GM12878 (cell line): ENCODE data around the gene TSHZ3. TPM values are rescaled to one million over a fixed set of nuclear protein-coding genes. Genes with fewer than 3 reads are reported as not detected.

Experiments used
- ATAC-seq: fragments of 200-7000 bp; cut with Tn5 transposase; 3 replicates; pipeline ENCODE4 v1.9.1; 2020; ENCODE audit warnings: mild to moderate bottlenecking, moderate library complexity
- BruUV-seq: library from RNA; stranded (reverse); fragments of 400-500 nt; replicated peaks from 2 replicates; lab custom pipeline; 2021; lab: Mats Ljungman, UMichigan
- CTCF ChIA-PET: fragments of 300-600 bp; sonication (Branson Sonifier 250); formaldehyde crosslinking; extraction: SDS; loops from one replicate; lab custom pipeline; 2021; ENCODE audit warnings: inconsistent platforms; lab: Yijun Ruan, JAX
- POLR2A ChIA-PET: fragments of 350-600 bp; formaldehyde crosslinking; extraction: SDS; loops from one replicate; lab custom pipeline; 2021; ENCODE audit warnings: inconsistent platforms; lab: Charles Lee
- RAD21 ChIA-PET: fragments of 300-600 bp; sonication (Branson Sonifier 250); formaldehyde crosslinking; loops from one replicate; lab custom pipeline; 2023; ENCODE audit warnings: antibody characterized with exemption; ENCODE audit not compliant: unreplicated experiment; lab: Charles Lee
- SMC1A ChIA-PET: fragments of 300-600 bp; sonication (Branson Sonifier 250); formaldehyde crosslinking; loops from one replicate; lab custom pipeline; 2023; ENCODE audit not compliant: unreplicated experiment, uncharacterized antibody; lab: Charles Lee
- DNase-seq: peaks from one replicate; pipeline ENCODE4 v3.0.0-alpha.2; 2011; ENCODE audit warnings: low read depth, low spot score
- FAIRE-seq: peaks from 3 replicates; lab custom pipeline; 2011; peaks lifted over from hg19 to GRCh38; lab: Jason Lieb, UNC
- H2AFZ ChIP-seq: 2 replicates; pipeline ENCODE4 v1.6.0; 2011; ENCODE audit warnings: low read depth, low read length, control low read depth; ENCODE audit not compliant: control insufficient read depth
- H3K27ac ChIP-seq: 2 replicates; pipeline ENCODE4 v1.5.1; 2011; ENCODE audit warnings: control low read depth; ENCODE audit not compliant: control insufficient read depth, insufficient read depth
- H3K27me3 ChIP-seq, 2 experiments: replicated peaks in 1 of 2; 2 replicates each; pipeline versions ENCODE4 v1.6.0 to v1.6.1; 2011; ENCODE audit warnings: low read length in 1 of 2; ENCODE audit not compliant: control insufficient read depth in 2 of 2, insufficient read depth in 2 of 2
- H3K36me3 ChIP-seq, 2 experiments: 2 replicates each; pipeline ENCODE4 v1.5.1; 2011; ENCODE audit warnings: low read length in 1 of 2; ENCODE audit not compliant: control insufficient read depth in 2 of 2, insufficient read depth in 2 of 2
- H3K4me1 ChIP-seq: 2 replicates; pipeline ENCODE4 v1.6.1; 2011; ENCODE audit warnings: mild to moderate bottlenecking, low read length, moderate library complexity, mixed read lengths; ENCODE audit not compliant: control insufficient read depth, insufficient read depth
- H3K4me2 ChIP-seq: 2 replicates; pipeline ENCODE4 v1.6.0; 2011; ENCODE audit warnings: control low read depth; ENCODE audit not compliant: control insufficient read depth, insufficient read depth
- H3K4me3 ChIP-seq: fragments of 200-600 bp; sonication (generic); 2 replicates; pipeline ENCODE4 v1.5.1; 2016
- H3K79me2 ChIP-seq: 2 replicates; pipeline ENCODE4 v1.6.0; 2011; ENCODE audit warnings: low read length; ENCODE audit not compliant: control insufficient read depth, insufficient read depth
- H3K9ac ChIP-seq: 2 replicates; pipeline ENCODE4 v1.8.0; 2011; ENCODE audit warnings: low read length, control low read depth, mixed read lengths; ENCODE audit not compliant: control insufficient read depth, insufficient read depth
- H3K9me3 ChIP-seq: replicated peaks from 3 replicates; pipeline ENCODE4 v1.5.1; 2011; ENCODE audit warnings: mild to moderate bottlenecking, low read length; ENCODE audit not compliant: control insufficient read depth, insufficient read depth
- H4K20me1 ChIP-seq: 2 replicates; pipeline ENCODE4 v1.6.0; 2011; ENCODE audit not compliant: control insufficient read depth, insufficient read depth
- ATF3 ChIP-seq: IDR thresholded peaks from 2 replicates; pipeline ENCODE4 v1.6.1; 2011; ENCODE audit warnings: low read depth, mild to moderate bottlenecking, low read length, moderate library complexity, borderline replicate concordance; ENCODE audit errors: extremely low read depth
- CBX3 ChIP-seq: fragments of 200-600 bp; sonication (generic); IDR thresholded peaks from 2 replicates; pipeline ENCODE4 v1.6.1; 2016; ENCODE audit warnings: low read depth, borderline replicate concordance
- CREM ChIP-seq: IDR thresholded peaks from 2 replicates; pipeline ENCODE4 v1.6.1; 2014; ENCODE audit warnings: antibody characterized with exemption, low read depth
- E2F8 ChIP-seq: fragments of 450-650 bp; IDR thresholded peaks from 2 replicates; pipeline ENCODE4 v1.6.1; 2018; ENCODE audit warnings: mild to moderate bottlenecking, low read depth, moderate library complexity; ENCODE audit not compliant: partially characterized antibody
- EZH2 ChIP-seq: IDR thresholded peaks from 2 replicates; pipeline ENCODE4 v1.6.1; 2012; ENCODE audit warnings: low read depth, mild to moderate bottlenecking, control low read depth, inconsistent platforms, low read length, borderline replicate concordance; ENCODE audit not compliant: control insufficient read depth
- GATAD2B ChIP-seq: fragments of 450-650 bp; conservative IDR thresholded peaks from 2 replicates; pipeline ENCODE4 v1.6.1; 2017; ENCODE audit warnings: low read depth, mild to moderate bottlenecking, moderate library complexity
- HCFC1 ChIP-seq: fragments of 150-350 bp; IDR thresholded peaks from 2 replicates; pipeline ENCODE4 v1.6.1; 2014; ENCODE audit warnings: low read length
- MAX ChIP-seq: IDR thresholded peaks from 2 replicates; pipeline ENCODE4 v1.6.1; 2012; ENCODE audit warnings: low read depth, low read length, improper control_type of control experiment
- NFXL1 ChIP-seq: fragments of 450-650 bp; IDR thresholded peaks from 2 replicates; pipeline ENCODE4 v1.6.1; 2017; ENCODE audit warnings: antibody characterized with exemption, mild to moderate bottlenecking, borderline replicate concordance
- NRF1 ChIP-seq: conservative IDR thresholded peaks from 2 replicates; pipeline ENCODE4 v1.6.1; 2011; ENCODE audit warnings: mild to moderate bottlenecking, low read depth, low read length, improper control_type of control experiment
- SUPT20H ChIP-seq: IDR thresholded peaks from 2 replicates; pipeline ENCODE4 v1.6.1; 2011; ENCODE audit warnings: low read depth, mild to moderate bottlenecking, low read length, moderate library complexity, borderline replicate concordance; ENCODE audit not compliant: control insufficient read depth
- TCF3 ChIP-seq: IDR thresholded peaks from 2 replicates; pipeline ENCODE4 v1.6.1; 2012; ENCODE audit warnings: low read depth, mild to moderate bottlenecking, low read length, borderline replicate concordance; ENCODE audit not compliant: insufficient read depth
- USF2 ChIP-seq: IDR thresholded peaks from 2 replicates; pipeline ENCODE4 v1.6.1; 2011; ENCODE audit warnings: low read depth, low read length, improper control_type of control experiment, borderline replicate concordance
- ZBTB40 ChIP-seq: fragments of 450-650 bp; IDR thresholded peaks from 2 replicates; pipeline ENCODE4 v1.6.1; 2016; ENCODE audit warnings: mild to moderate bottlenecking, moderate library complexity, borderline replicate concordance
- WGBS: methylation state at CpG from one replicate; pipeline ENCODE4 v1.1.6; 2016; ENCODE audit warnings: low lambda C conversion rate; ENCODE audit not compliant: insufficient replicate concordance, insufficient coverage; ENCODE audit errors: missing lambda C conversion rate; 5-methylcytosine and 5-hydroxymethylcytosine counted together
- in situ Hi-C: fragments of 300-500 bp; cut with MboI; formaldehyde crosslinking; loops from 9 replicates; pipeline ENCODE4 v1.14.3; 2018; ENCODE audit warnings: mixed read lengths
- intact Hi-C: fragments of 100-400 bp; cut with micrococcal nuclease; formaldehyde crosslinking; loops from one replicate; pipeline ENCODE4 v1.14.2; 2022; ENCODE audit not compliant: unreplicated experiment
- polyA plus RNA-seq, 11 experiments: library from polyadenylated mRNA; depleted of rRNA in 4 of 11; unstranded in 6 of 11; stranded (reverse) in 5 of 11; fragments of >200 nt; fragmentation: Nextera tagmentation in 4 of 11; fragmentation: Illumina TruSeq in 1 of 11; extraction: Ambion mirVana in 4 of 11; extraction: Trizol in 1 of 11; gene quantifications; 1 replicate in 1 of 11; 2 replicates in 10 of 11; pipeline versions ENCODE4 v1.2.1 to v1.2.3, GENCODE V29; 2011 to 2016; ENCODE audit warnings: inconsistent platforms in 2 of 11, missing spikeins in 2 of 11, low read depth in 1 of 11
- total RNA-seq, 4 experiments: library from RNA; depleted of rRNA in 3 of 4; stranded (reverse); fragments of >200 nt in 3 of 4; fragmentation: Illumina TruSeq in 1 of 4; extraction: Trizol in 1 of 4; gene quantifications; 2 replicates each; pipeline versions ENCODE4 v1.2.1 to v1.2.3, GENCODE V29; 2013 to 2021

Gene TSHZ3
- total and polyA plus RNA-seq, 10 of the 15 experiments (the other 5 are each of a cell fraction or from before 2014, with no cell fraction given), result 0.23 TPM; not detected in 9

- no peak overlapping the region for H3K9ac ChIP-seq
- ChIA-PET CTCF (no interaction called here), SMC1A (no interaction called here), POLR2A (no interaction called here), RAD21 (no interaction called here)
- H2AFZ ChIP-seq, result no peak overlapping the region
- DNase-seq (no peak), ATAC-seq (no peak), FAIRE-seq (no peak)
- in situ Hi-C loops (no loop called here), intact Hi-C loops (no loop called here)
- no peak overlapping the region for H3K4me3 ChIP-seq
- H3K27ac ChIP-seq, result no peak overlapping the region
- no peaks in the 10 kb centered on the region for H3K36me3 ChIP-seq
- H3K79me2 ChIP-seq, result no peaks in the 10 kb centered on the region
- no peaks in the 10 kb centered on the region for H4K20me1 ChIP-seq
- BruUV-seq, result no TSS peak
- 8% methylated on average over 4 of the region's 4 CpGs for WGBS
- no peaks in the 10 kb centered on the region for H3K27me3 ChIP-seq
- no peaks in the 10 kb centered on the region; the same call in 2 of the 3 replicates for H3K9me3 ChIP-seq
- no peaks in the 10 kb centered on the region for H3K4me1 ChIP-seq
- H3K4me2 ChIP-seq, result no peak overlapping the region
- TF ChIP-seq HCFC1, result no peak
- no peak for TF ChIP-seq NFXL1
- no peak for TF ChIP-seq EZH2
- no peak for TF ChIP-seq USF2
- no peak for TF ChIP-seq SUPT20H
- TF ChIP-seq CBX3, result no peak
- no peak for TF ChIP-seq TCF3
- TF ChIP-seq E2F8, result no peak
- TF ChIP-seq ZBTB40, result no peak
- TF ChIP-seq NRF1, result no peak
- TF ChIP-seq ATF3, result no peak
- TF ChIP-seq CREM, result no peak
- TF ChIP-seq GATAD2B, result no peak
- no peak for TF ChIP-seq MAX
Measured at GRCh38 chr19:31310432-31311133, 38.7 kb downstream of the TSHZ3 start.
